Measurements from ENCODE around the gene CRAMP1. TPM values are rescaled to one million over a fixed set of nuclear protein-coding genes. Genes with fewer than 3 reads are reported as not detected.

The CRAMP1 gene
- total RNA-seq, 1 experiment from 2014 or later: 28.8 TPM

GRCh38 chr16:1651974-1652312 lies 39.8 kb downstream of the CRAMP1 start:
- H3K36me3 ChIP-seq (ENCODE audit: control insufficient read depth, insufficient read depth, low read length): 0 out of 2 replicates have a peak, but pooled peaks cover 4% of the 10 kb centered on the region
- in situ Hi-C loops (cut with HindIII; ENCODE audit: low pct_unique_long_range_greater_than_20kb, low sequenced_read_pairs): no loop called here
- DNase-seq (ENCODE audit: low read depth, low spot score) (no peak), ATAC-seq (no peak)
- ChIA-PET POLR2A (no interaction called here), CTCF (no interaction called here)
- H3K27me3 ChIP-seq (ENCODE audit: control insufficient read depth, insufficient read depth, low read length): no peaks in the 10 kb centered on the region
- no peaks in the 10 kb centered on the region for H3K4me1 ChIP-seq (ENCODE audit: control insufficient read depth, insufficient read depth, low read length)
- intact Hi-C loops (cut with micrococcal nuclease; ENCODE audit: unreplicated experiment): no loop called here
- no TSS peak for BruUV-seq (replicated peaks)
- H3K27ac ChIP-seq (ENCODE audit: low read length): no peak overlapping the region
- H3K4me3 ChIP-seq (ENCODE audit: low read depth in 2 of 2, low read length in 2 of 2): no peak overlapping the region
- H3K9me3 ChIP-seq (ENCODE audit: control insufficient read depth, insufficient read depth, low read depth, low read length): no peaks in the 10 kb centered on the region
- no peak for TF ChIP-seq TCF7L2 (IDR thresholded peaks at IDR 0.05; ENCODE audit: low read depth, low read length)
- no peak for TF ChIP-seq POLR2AphosphoS5 (IDR thresholded peaks at IDR 0.05; ENCODE audit: low read depth, low read length)

- ATAC-seq (no peak), DNase-seq (ENCODE audit: low read depth, low spot score) (no peak)
- no TSS peak for BruUV-seq (replicated peaks)
- ChIA-PET POLR2A (no interaction called here), CTCF (interaction anchor here (0.6 kb wide), 1 partner anchor 67 kb away, joined by 4 read pairs; no protein-coding TSS in a partner anchor)
- H3K9me3 ChIP-seq (ENCODE audit: control insufficient read depth, insufficient read depth, low read depth, low read length): no peaks in the 10 kb centered on the region
- H3K27me3 ChIP-seq (ENCODE audit: control insufficient read depth, insufficient read depth, low read length): no peaks in the 10 kb centered on the region
- no peak overlapping the region for H3K4me3 ChIP-seq (ENCODE audit: low read depth in 2 of 2, low read length in 2 of 2)
- in situ Hi-C loops (cut with HindIII; ENCODE audit: low pct_unique_long_range_greater_than_20kb, low sequenced_read_pairs) (no loop called here), intact Hi-C loops (cut with micrococcal nuclease; ENCODE audit: unreplicated experiment) (no loop called here)
- 0 out of 2 replicates have a peak, but pooled peaks cover 4% of the 10 kb centered on the region for H3K36me3 ChIP-seq (ENCODE audit: control insufficient read depth, insufficient read depth, low read length)
- no peak overlapping the region for H3K27ac ChIP-seq (ENCODE audit: low read length)
- no peak for TF ChIP-seq CTCF (IDR thresholded peaks at IDR 0.05)
- no peak for TF ChIP-seq TCF7L2 (IDR thresholded peaks at IDR 0.05; ENCODE audit: low read depth, low read length)
- no peak for TF ChIP-seq SIN3A (IDR thresholded peaks at IDR 0.05; ENCODE audit: borderline replicate concordance, insufficient read depth, low read depth, low read length)
- TF ChIP-seq POLR2AphosphoS5 (IDR thresholded peaks at IDR 0.05; ENCODE audit: low read depth, low read length): no peak
- TF ChIP-seq REST (IDR thresholded peaks at IDR 0.05; ENCODE audit: insufficient read depth in 1 of 2, low read depth in 2 of 2, low read length in 1 of 2): no peak
- no peaks in the 10 kb centered on the region for H3K4me1 ChIP-seq (ENCODE audit: control insufficient read depth, insufficient read depth, low read length)
Observed at GRCh38 chr16:1653023-1653422, 40.9 kb downstream of the CRAMP1 start.

DNA sequence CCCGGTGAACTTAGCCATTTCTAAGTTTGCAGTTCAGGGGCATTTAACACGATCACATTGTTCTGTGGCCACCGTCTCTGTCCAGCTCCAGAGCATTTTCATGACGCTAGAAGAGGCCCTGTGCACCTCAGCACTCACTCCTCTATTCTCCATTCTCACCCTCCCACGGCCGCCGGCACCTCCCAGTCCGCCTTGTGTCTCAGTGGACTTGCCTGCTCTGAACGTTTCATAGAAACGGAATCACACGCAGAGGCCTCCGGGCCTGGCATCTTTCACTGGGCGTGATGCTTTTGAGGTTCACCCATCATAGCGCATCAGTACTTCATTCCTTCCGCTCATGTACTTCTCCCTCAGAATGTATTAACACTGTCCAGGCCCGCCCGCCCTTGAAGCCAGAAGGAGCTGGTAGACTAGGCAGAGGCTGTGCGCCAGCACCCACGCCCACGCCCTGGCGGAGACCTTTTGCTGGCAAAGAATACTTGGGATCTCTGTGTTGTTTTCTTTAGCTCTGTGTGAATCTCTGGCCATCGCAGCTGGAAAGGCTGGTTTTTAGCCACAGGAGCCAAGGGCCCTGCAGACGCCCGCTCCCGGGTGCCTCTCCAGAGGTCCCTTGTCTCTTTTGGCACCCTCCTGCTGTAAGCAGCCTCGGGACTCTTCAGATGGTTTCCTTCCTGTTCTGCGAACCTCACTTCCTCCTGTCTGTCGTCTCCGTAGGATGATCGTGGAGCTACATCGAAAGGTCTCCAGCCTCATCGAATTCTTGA lies 42.5 kb downstream of the CRAMP1 start:
- ChIA-PET CTCF (no interaction called here), POLR2A (interaction anchor here (0.5 kb wide), 1 partner anchor 23 kb away, joined by 12 read pairs; the partner anchor contains the start of gene JPT2)
- no peaks in the 10 kb centered on the region for H3K27me3 ChIP-seq (ENCODE audit: control insufficient read depth, insufficient read depth, low read length)
- TF ChIP-seq REST (IDR thresholded peaks at IDR 0.05; ENCODE audit: insufficient read depth in 1 of 2, low read depth in 2 of 2, low read length in 1 of 2): no peak
- no peak for TF ChIP-seq SIN3A (IDR thresholded peaks at IDR 0.05; ENCODE audit: borderline replicate concordance, insufficient read depth, low read depth, low read length)
- no peak for TF ChIP-seq POLR2AphosphoS5 (IDR thresholded peaks at IDR 0.05; ENCODE audit: low read depth, low read length)
- TF ChIP-seq CTCF (IDR thresholded peaks at IDR 0.05): no peak
- no peak for DNase-seq (ENCODE audit: low read depth, low spot score)
- in situ Hi-C loops (cut with HindIII; ENCODE audit: low pct_unique_long_range_greater_than_20kb, low sequenced_read_pairs): no loop called here
- intact Hi-C loops (cut with micrococcal nuclease; ENCODE audit: unreplicated experiment): no loop called here
- no peaks in the 10 kb centered on the region for H3K9me3 ChIP-seq (ENCODE audit: control insufficient read depth, insufficient read depth, low read depth, low read length)
- BruUV-seq (replicated peaks): no TSS peak
- H3K36me3 ChIP-seq (ENCODE audit: control insufficient read depth, insufficient read depth, low read length): 0 out of 2 replicates have a peak, but pooled peaks cover 4% of the 10 kb centered on the region
- no peak for ATAC-seq
- H3K4me3 ChIP-seq (ENCODE audit: low read depth in 2 of 2, low read length in 2 of 2): no peak overlapping the region
- H3K27ac ChIP-seq (ENCODE audit: low read length): no peak overlapping the region
- no peaks in the 10 kb centered on the region for H3K4me1 ChIP-seq (ENCODE audit: control insufficient read depth, insufficient read depth, low read length)
